HepG2 (cell line): Measurements from ENCODE around the gene ZFAND3. TPM values are rescaled to one million over a fixed set of nuclear protein-coding genes. Genes with fewer than 3 reads are reported as not detected.
A peak's percentile ranks its signal among the peaks of the same experiment; 100 is the strongest.

ENCODE experiments used
- ATAC-seq: fragments of 200-7000 bp; cut with Tn5 transposase; 3 replicates; pipeline ENCODE4 v1.9.1; 2020; ENCODE audit warnings: mild to moderate bottlenecking, moderate library complexity
- BruUV-seq: library from RNA; stranded (reverse); fragments of 400-500 nt; replicated peaks from 2 replicates; lab custom pipeline; 2021; lab: Mats Ljungman, UMichigan
- CTCF ChIA-PET: fragments of 300-600 bp; formaldehyde crosslinking; extraction: SDS; loops from one replicate; lab custom pipeline; 2021; ENCODE audit warnings: low total read pairs, inconsistent platforms, low intra/inter-chr PET ratio; lab: Yijun Ruan, JAX
- POLR2A ChIA-PET: fragments of 350-600 bp; sonication (Branson Sonifier 250); formaldehyde crosslinking; loops from one replicate; lab custom pipeline; 2020; ENCODE audit warnings: antibody characterized with exemption, inconsistent platforms; lab: Yijun Ruan, JAX
- DNase-seq: peaks from one replicate; pipeline ENCODE4 v3.0.0-alpha.2; 2015; ENCODE audit warnings: low spot score
- FAIRE-seq: peaks from 3 replicates; lab custom pipeline; 2011; peaks lifted over from hg19 to GRCh38; lab: Jason Lieb, UNC
- H2AFZ ChIP-seq: one replicate; pipeline ENCODE4 v1.6.1; 2011; ENCODE audit warnings: low read length, inconsistent platforms
- H3K27ac ChIP-seq: fragments of 300-600 bp; 3 replicates; pipeline ENCODE4 v1.8.0; 2011; ENCODE audit warnings: mixed run types, mild to moderate bottlenecking, mixed read lengths, low read length, inconsistent platforms; ENCODE audit not compliant: insufficient read depth; ENCODE audit errors: extremely low read length
- H3K27me3 ChIP-seq, 2 experiments: fragments of 200-600 bp in 1 of 2; 2 replicates in 1 of 2; 3 replicates in 1 of 2; pipeline versions ENCODE4 v1.6.0 to v1.8.0; 2011; ENCODE audit warnings: low read length in 2 of 2, mild to moderate bottlenecking in 2 of 2, moderate library complexity in 2 of 2, inconsistent platforms in 1 of 2; ENCODE audit not compliant: insufficient read depth in 2 of 2, control insufficient read depth in 1 of 2
- H3K36me3 ChIP-seq, 2 experiments: fragments of 200-600 bp in 1 of 2; replicated peaks in 1 of 2; 2 replicates in 1 of 2; 3 replicates in 1 of 2; pipeline versions ENCODE4 v1.5.1 to v1.8.0; 2011; ENCODE audit warnings: low read length in 2 of 2, inconsistent platforms in 1 of 2; ENCODE audit not compliant: insufficient read depth in 2 of 2, control insufficient read depth in 1 of 2
- H3K4me1 ChIP-seq: 2 replicates; pipeline ENCODE4 v1.5.1; 2012; ENCODE audit warnings: low read length, inconsistent platforms; ENCODE audit not compliant: insufficient read depth
- H3K4me2 ChIP-seq: 2 replicates; pipeline ENCODE4 v1.6.0; 2011; ENCODE audit warnings: low read depth, low read length, inconsistent platforms
- H3K4me3 ChIP-seq, 3 experiments: fragments of 200-600 bp in 1 of 3; sonication (generic), shearing (Covaris generic) in 1 of 3; replicated peaks in 1 of 3; 2 replicates each; pipeline ENCODE4 v1.5.1; 2011 to 2016; ENCODE audit warnings: low read length in 3 of 3, inconsistent platforms in 2 of 3, low read depth in 2 of 3, mild to moderate bottlenecking in 2 of 3, control low read depth in 1 of 3, mixed read lengths in 1 of 3; ENCODE audit not compliant: insufficient read depth in 1 of 3
- H3K79me2 ChIP-seq: one replicate; pipeline ENCODE4 v1.6.1; 2011; ENCODE audit warnings: low read length, inconsistent platforms; ENCODE audit not compliant: insufficient read depth
- H3K9ac ChIP-seq: 2 replicates; pipeline ENCODE4 v1.6.0; 2011; ENCODE audit warnings: mild to moderate bottlenecking, low read depth, low read length, inconsistent platforms; ENCODE audit not compliant: insufficient read depth
- H3K9me3 ChIP-seq: 2 replicates; pipeline ENCODE4 v1.5.1; 2012; ENCODE audit warnings: mild to moderate bottlenecking, low read length
- H4K20me1 ChIP-seq: 2 replicates; pipeline ENCODE4 v1.6.0; 2011; ENCODE audit warnings: inconsistent platforms, mild to moderate bottlenecking, low read length, moderate library complexity; ENCODE audit not compliant: insufficient read depth
- ATF7 ChIP-seq, 2 experiments: fragments of 450-650 bp in 1 of 2; sonication (generic) in 1 of 2; formaldehyde crosslinking in 1 of 2; IDR thresholded peaks; 2 replicates each; pipeline versions ENCODE4 v1.4.0 to v1.6.1; 2016 to 2020; ENCODE audit warnings: antibody characterized with exemption in 1 of 2, mild to moderate bottlenecking in 1 of 2, missing genetic modification reagents in 1 of 2
- MAF1 ChIP-seq: sonication (generic); formaldehyde crosslinking; IDR thresholded peaks from 2 replicates; pipeline ENCODE4 v1.5.0; 2020; ENCODE audit warnings: missing genetic modification reagents, borderline replicate concordance
- PRDM15 ChIP-seq: sonication (generic); formaldehyde crosslinking; IDR thresholded peaks from 2 replicates; pipeline ENCODE4 v1.4.0; 2020; ENCODE audit warnings: missing genetic modification reagents
- ZNF382 ChIP-seq: sonication (generic); formaldehyde crosslinking; IDR thresholded peaks from 2 replicates; pipeline ENCODE4 v1.5.0; 2020; ENCODE audit warnings: missing genetic modification reagents, mild to moderate bottlenecking, borderline replicate concordance
- WGBS: methylation state at CpG from one replicate; pipeline ENCODE4 v1.1.6; 2017; ENCODE audit warnings: low lambda C conversion rate; 5-methylcytosine and 5-hydroxymethylcytosine counted together
- in situ Hi-C: cut with HindIII; loops from 2 replicates; pipeline ENCODE4 v1.10.0; 2017; ENCODE audit warnings: low pct_unique_long_range_greater_than_20kb; ENCODE audit not compliant: extremely low pct_ligation_motif_present
- intact Hi-C: fragments of 100-400 bp; cut with micrococcal nuclease; formaldehyde crosslinking; loops from one replicate; pipeline ENCODE4 v1.10.0; 2022; ENCODE audit not compliant: unreplicated experiment
- polyA plus RNA-seq, 8 experiments: library from polyadenylated mRNA; depleted of rRNA in 3 of 8; stranded (reverse) in 7 of 8; unstranded in 1 of 8; fragments of >200 nt; fragmentation: Illumina TruSeq in 4 of 8; extraction: Trizol in 4 of 8; gene quantifications; 2 replicates each; pipeline versions ENCODE4 v1.2.1 to v1.2.3, GENCODE V29; 2011 to 2016; ENCODE audit warnings: low read depth in 4 of 8, missing spikeins in 1 of 8, mixed read lengths in 1 of 8; ENCODE audit not compliant: insufficient read depth in 1 of 8
- total RNA-seq, 5 experiments: library from RNA; depleted of rRNA; stranded (reverse); fragments of >200 nt; fragmentation: Illumina TruSeq; extraction: Trizol; gene quantifications; 2 replicates each; pipeline ENCODE4 v1.2.3, GENCODE V29; 2016; ENCODE audit warnings: low read depth in 1 of 5

The ZFAND3 gene
- total and polyA plus RNA-seq, 2 of the 13 experiments (the other 11 are each of a cell fraction or from before 2014, with no cell fraction given): 16.4 to 17.1 TPM

- no peak overlapping the region for H2AFZ ChIP-seq
- peaks cover 12% of the 10 kb centered on the region for H3K4me1 ChIP-seq
- peaks cover 10 to 34% of the 10 kb centered on the region in 2 experiments for H3K36me3 ChIP-seq
- intact Hi-C loops: no loop called here
- no peak for FAIRE-seq
- no peak overlapping the region for H3K27ac ChIP-seq
- CTCF ChIA-PET: no interaction called here
- in situ Hi-C loops: no loop called here
- no peaks in the 10 kb centered on the region for H3K9me3 ChIP-seq
- TSS peak; percentile 13 for BruUV-seq
- no peaks in the 10 kb centered on the region for H3K27me3 ChIP-seq
- no peak overlapping the region for H3K4me3 ChIP-seq
- H3K79me2 ChIP-seq: no peaks in the 10 kb centered on the region
- POLR2A ChIA-PET: no interaction called here
- TF ChIP-seq ZNF382 (CRISPR knock-in tag): no peak
- peak; percentile 66; the same call in 1 of the 2 replicates for TF ChIP-seq PRDM15 (CRISPR knock-in tag)
- no peak for ATAC-seq
- DNase-seq: no peak
- WGBS: over 99% methylated on average over 3 of the region's 3 CpGs
- H4K20me1 ChIP-seq: no peaks in the 10 kb centered on the region
- no peak overlapping the region for H3K9ac ChIP-seq
- H3K4me2 ChIP-seq: no peak overlapping the region
These were observed 244.4 kb downstream of the ZFAND3 start for GRCh38 chr6:38063973-38064372.

GRCh38 chr6:38064431-38064830 lies 244.9 kb downstream of the ZFAND3 start:
- Histone ChIP-seq H3K9me3 (no peaks in the 10 kb centered on the region), H3K4me3 (no peak overlapping the region), H4K20me1 (no peaks in the 10 kb centered on the region), H3K79me2 (no peaks in the 10 kb centered on the region), H3K4me1 (peaks cover 12% of the 10 kb centered on the region), H2AFZ (no peak overlapping the region), H3K27me3 (no peaks in the 10 kb centered on the region), H3K36me3 (peaks cover 10 to 34% of the 10 kb centered on the region in 2 experiments), H3K9ac (no peak overlapping the region), H3K27ac (no peak overlapping the region), H3K4me2 (no peak overlapping the region)
- CTCF ChIA-PET: no interaction called here
- no peak for FAIRE-seq
- intact Hi-C loops: no loop called here
- ATAC-seq: no peak
- POLR2A ChIA-PET: no interaction called here
- 92% methylated on average over 2 of the region's 2 CpGs for whole genome bisulfite sequencing
- in situ Hi-C loops: no loop called here
- BruUV-seq: no TSS peak
- TF ChIP-seq ATF7 (IDR thresholded peaks at IDR 0.05): peak; percentile 31; the same call in 1 of the 2 replicates
- no peak for TF ChIP-seq ATF7 (CRISPR knock-in tag; IDR thresholded peaks at IDR 0.05)
- TF ChIP-seq MAF1 (CRISPR knock-in tag): no peak
- no peak for DNase-seq
